NOMO-1 treated with DMSO at 0.1 percent for 48 hours (cell line): ENCODE measurements around the gene CACNA2D2.
A peak's percentile ranks its signal among the peaks of the same experiment; 100 is the strongest.

Experiments
- DNase-seq: peaks from one replicate; lab custom pipeline; 2025; ENCODE audit not compliant: unreplicated experiment; lab: John Stamatoyannopoulos, UW

CACNA2D2 gene

GRCh38 chr3:50503504-50504342 lies at the start of gene CACNA2D2:
Gene CACNA2D2, minus strand, starts transcription at chr3:50503634. Its CDS starts 211 bp downstream, at chr3:50503423.
- no peak for DNase-seq

- DNase-seq, result no peak
Measured at GRCh38 chr3:50552598-50552997, 49.2 kb upstream of the CACNA2D2 start.

- no peak for DNase-seq
Measured at GRCh38 chr3:50551681-50552435, 48.4 kb upstream of the CACNA2D2 start.

GRCh38 chr3:50551054-50551659 lies 47.7 kb upstream of the CACNA2D2 start:
- no peak for DNase-seq

GRCh38 chr3:50550079-50550736 lies 46.8 kb upstream of the CACNA2D2 start:
- peak; percentile 23 for DNase-seq

- no peak for DNase-seq
Measured at GRCh38 chr3:50549226-50549625, 45.8 kb upstream of the CACNA2D2 start.

- DNase-seq, result no peak
Measured at GRCh38 chr3:50545781-50546180, 42.3 kb upstream of the CACNA2D2 start.

- no peak for DNase-seq
Measured at GRCh38 chr3:50542177-50543034, 39.0 kb upstream of the CACNA2D2 start.

- DNase-seq, result no peak
Measured at GRCh38 chr3:50539356-50540286, 36.2 kb upstream of the CACNA2D2 start.

GRCh38 chr3:50537421-50538129 lies 34.1 kb upstream of the CACNA2D2 start:
- DNase-seq, result no peak

- no peak for DNase-seq
Measured at GRCh38 chr3:50536471-50537180, 33.2 kb upstream of the CACNA2D2 start.

GRCh38 chr3:50534681-50535330 lies 31.4 kb upstream of the CACNA2D2 start:
- no peak for DNase-seq

GRCh38 chr3:50533807-50534461 lies 30.5 kb upstream of the CACNA2D2 start:
- DNase-seq, result no peak

- no peak for DNase-seq
Measured at GRCh38 chr3:50533316-50533715, 29.9 kb upstream of the CACNA2D2 start.

GRCh38 chr3:50532062-50532705 lies 28.8 kb upstream of the CACNA2D2 start:
- DNase-seq, result no peak

GRCh38 chr3:50531201-50531600 lies 27.8 kb upstream of the CACNA2D2 start:
- no peak for DNase-seq
